Measurements from ENCODE around the gene PSD4.

The PSD4 gene

DNA sequence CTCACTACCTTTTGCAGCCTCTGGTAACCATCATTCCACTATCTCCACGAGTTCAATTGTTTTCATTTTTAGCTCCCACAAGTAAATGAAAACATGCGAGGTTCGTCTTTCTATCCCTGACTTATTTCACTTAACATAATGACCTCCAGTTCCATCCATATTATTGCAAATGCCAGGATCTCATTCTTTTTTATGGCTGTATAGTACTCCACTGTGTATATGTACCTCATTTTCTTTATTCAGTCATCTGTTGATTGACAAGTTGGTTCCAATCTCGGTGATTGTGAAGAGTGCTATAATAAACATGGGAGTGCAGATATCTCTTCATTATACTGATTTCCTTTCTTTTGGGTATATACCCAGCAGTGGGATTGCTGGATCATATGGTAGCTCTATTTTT is 29.5 kb upstream of the PSD4 start:
- DNase-seq = no peak

DNA sequence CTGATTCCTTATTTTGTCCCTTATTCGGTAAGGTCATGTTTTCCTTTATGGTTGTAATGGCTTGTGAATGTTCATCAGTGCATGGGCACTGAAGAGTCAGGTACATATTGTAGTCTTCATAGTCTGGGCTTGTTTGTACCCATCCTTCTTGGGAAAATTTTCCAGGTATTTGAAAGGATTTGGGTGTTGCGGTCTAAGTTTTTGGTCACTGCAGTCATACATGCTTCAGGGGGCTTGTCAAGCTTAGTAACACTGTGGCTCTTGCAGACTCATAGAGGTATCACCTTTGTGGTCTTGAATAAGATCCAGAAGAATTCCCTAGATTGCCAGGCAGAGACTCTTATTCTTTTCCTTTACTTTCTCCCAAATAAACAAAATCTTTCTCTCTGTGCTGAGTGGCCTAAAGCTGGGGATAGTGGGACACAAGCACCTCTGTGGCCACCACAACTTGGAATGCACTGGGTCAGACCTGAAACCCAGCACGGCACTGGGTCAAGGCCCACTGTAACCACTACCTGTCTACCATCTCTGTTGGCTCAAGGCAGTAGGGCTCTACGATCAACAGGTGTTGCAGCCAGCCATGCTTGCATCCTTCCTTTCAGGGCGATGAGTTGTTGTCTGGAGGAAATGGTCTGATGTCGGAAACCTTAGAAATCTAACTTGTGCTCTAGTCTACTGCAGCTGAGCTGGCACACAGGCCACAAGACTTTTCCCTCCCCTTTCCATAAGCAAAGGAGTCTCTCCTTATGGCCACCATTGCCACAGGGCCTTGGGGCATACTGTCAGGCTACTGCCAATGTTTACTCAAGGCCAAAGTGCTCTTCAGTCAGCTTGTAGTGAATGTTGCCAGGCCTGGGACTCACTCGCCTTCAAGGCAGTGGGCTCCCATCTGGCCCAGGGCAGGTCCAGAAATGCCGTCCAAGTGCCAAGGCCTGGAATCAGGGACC is 24.9 kb upstream of the PSD4 start:
- no peak for DNase-seq

- no peak for DNase-seq
These were observed 24.1 kb upstream of the PSD4 start for GRCh38 chr2:113149553-113150257.

DNA sequence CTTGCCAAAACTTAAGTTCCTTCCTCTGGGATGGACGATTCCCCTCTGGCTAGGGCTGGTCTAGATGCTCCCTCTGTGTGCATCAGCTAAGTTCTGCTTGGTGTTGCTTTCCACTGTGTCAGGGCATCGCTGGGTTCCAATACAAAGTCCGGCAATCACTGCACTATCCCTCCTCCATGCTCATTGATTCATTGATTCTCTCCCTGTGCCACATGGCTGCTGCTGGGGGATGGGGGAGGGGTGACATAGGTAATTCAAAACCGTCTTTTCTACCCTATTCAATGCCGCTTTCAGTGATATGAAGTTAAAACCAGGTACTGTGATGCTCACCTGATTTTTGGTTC is 23.5 kb upstream of the PSD4 start:
- DNase-seq = no peak

DNA sequence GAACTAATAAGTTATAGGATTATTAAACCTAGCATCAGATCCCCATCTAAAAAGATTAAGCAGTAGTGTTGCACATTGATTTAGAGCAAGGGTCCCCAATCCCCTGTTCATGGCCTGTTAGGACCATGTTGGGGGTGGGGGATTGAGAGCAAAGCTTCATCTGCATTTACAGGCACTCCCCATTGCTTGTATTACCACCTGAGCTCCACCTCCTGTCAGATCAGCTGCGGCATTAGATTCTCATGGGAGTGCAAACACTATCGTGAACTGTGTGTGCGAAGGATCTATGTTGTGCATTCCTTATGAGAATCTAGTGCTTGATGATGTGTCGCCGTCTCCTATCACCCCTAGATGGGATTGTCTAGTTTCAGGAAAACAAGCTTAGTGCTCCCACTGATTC is 18.4 kb upstream of the PSD4 start:
- DNase-seq = no peak

DNA sequence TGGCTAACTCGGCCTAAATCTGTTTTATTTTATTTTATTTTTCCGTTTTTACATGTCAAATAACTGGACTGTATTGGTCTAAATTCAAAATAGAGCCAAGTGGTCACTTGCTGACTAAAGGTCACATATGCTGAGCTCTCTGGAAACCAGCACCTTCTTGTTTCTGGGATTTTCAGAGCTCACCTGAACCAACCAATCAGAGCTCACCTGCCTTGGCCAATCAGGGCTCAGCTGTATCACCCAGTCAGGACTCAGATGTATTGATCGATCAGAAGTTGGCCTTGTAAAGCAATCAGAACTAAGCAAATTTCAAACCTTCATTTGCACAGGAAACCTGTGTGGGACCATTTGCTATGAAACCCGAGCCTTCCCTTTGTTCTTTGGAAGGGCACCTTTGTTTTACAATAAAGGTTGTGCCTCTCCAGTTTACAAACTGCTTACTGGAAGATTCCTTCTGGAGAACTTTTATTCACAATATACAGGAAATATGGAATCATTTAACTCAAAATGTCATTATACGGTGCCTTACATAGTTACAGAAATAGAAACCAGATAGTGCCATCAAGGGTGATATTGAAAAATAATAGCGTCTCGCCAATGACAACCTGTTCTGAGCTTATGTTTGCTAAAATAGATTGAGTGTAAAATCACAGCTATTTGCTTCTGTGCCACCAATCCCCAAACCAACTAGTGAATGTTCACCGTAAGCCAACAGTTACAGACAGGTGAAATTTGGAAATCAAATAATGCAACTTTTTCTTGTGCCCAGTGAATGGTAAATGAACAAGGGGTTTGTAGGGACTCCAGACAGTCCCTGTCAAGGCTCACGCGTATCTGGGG is 17.3 kb upstream of the PSD4 start:
- no peak for DNase-seq

GRCh38 chr2:113157118-113157896 is 16.5 kb upstream of the PSD4 start:
- DNase-seq = peak; percentile 19

DNA sequence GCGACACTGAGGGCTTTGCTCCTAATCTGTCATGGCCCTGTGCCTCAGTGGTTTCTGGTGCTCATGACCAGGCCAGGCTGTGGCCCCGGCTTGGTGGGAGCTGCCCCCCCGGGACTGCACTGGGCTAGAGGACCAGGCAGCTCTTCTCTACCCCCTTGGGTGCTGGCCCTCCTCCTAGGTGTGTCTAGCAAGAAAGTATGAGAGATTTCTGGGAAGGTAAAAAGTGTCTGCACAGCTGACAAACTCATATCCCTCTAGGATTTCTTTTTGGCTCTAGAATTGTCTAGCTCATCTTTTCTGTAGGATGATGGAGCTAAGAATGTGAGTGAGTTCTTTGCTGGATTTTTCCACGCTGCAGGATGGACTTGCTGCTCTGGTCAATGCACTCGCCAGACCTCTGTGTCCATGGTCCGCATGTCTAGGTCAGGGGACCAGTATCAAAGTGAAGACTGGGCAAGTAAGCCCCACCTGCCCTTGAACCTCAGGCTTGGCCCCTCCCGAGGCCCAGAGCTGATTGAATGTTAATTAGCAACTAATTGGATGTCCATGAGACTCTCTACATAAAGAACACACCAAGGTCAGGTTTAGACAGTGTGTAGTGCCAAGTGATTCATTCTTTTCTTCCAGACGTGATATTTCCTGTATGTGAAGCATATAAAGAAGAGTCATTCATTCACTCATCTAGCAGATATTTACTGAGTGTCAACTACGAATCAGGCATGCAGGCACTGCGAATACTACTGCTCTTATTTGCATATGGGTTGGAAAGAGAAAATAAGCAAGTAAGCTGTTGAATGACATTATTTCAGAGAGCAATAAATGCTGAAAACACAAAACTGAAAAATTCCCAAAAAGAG is 15.6 kb upstream of the PSD4 start:
- DNase-seq = peak; percentile 69

DNA sequence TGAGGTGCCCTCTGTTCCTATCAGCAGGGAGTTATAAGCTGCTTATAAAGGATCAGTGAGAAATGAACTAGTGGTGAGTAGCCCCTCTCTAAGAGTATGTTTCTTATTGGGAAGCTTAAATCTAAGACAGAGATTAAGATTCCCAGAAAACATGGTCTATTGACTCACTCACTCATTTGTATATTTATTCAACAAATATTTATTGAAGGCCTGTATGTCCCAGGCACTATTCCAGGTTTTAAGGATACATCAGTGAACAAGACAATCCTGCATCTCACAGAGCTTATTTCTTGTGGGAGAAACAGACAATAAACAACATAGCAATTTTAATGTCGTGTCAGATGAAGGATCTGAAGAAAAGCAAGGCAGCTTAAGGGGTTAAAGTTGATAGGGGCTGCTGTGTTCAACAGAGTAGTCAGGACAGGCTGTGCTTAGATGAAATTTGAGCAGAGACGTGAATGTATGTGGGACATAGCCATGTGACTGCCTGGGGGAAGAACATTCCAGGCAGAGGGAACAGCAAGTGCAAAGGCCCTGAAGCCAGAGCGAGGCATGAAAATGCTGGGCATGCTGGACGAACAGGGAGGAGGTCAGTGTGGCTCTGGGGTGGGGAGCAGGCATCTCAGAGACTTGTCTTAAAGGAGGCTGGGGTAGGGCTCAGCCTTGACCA is 14.8 kb upstream of the PSD4 start:
- peak; percentile 5 for DNase-seq

GRCh38 chr2:113160248-113160647 is 13.5 kb upstream of the PSD4 start:
- DNase-seq = no peak

DNA sequence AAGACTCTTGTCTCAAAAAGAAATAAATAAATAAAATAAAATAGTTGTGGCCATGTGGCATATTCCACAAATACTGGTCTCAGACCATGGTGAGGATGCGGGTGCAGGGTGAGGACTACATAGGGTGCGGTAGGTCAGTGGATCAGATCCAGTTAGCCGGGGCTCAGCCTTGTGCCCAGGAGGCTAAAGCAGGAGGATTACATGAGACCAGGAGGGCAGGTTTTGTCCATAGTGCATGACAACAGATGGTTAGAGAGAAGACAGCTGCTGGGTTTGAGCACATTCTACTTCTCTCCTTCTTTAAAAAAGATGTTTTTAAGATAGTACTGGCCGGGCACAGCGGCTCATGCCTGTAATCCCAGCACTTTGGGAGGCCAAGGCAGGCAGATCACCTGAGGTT is 12.8 kb upstream of the PSD4 start:
- no peak for DNase-seq

DNA sequence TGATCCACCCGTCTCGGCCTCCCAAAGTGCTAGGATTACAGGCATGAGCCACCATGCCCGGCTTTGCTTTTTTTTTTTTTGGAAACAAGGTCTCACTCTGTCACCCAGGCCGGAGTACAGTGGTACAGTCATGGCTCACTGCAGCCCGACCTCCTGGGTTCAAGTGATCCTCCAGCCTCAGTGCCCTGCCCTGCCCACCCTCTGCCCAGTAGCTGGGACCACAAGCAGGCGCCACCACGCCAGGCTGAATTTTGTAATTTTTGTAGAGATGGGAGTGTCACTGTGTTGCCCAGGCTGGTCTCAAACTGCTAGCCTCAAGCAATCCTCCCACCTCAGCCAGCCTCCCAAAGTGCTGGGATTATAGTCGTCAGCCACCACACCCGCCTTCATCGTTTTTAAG is 11.6 kb upstream of the PSD4 start:
- no peak for DNase-seq

- no peak for DNase-seq
These were observed 10.9 kb upstream of the PSD4 start for GRCh38 chr2:113162869-113163268.

DNA sequence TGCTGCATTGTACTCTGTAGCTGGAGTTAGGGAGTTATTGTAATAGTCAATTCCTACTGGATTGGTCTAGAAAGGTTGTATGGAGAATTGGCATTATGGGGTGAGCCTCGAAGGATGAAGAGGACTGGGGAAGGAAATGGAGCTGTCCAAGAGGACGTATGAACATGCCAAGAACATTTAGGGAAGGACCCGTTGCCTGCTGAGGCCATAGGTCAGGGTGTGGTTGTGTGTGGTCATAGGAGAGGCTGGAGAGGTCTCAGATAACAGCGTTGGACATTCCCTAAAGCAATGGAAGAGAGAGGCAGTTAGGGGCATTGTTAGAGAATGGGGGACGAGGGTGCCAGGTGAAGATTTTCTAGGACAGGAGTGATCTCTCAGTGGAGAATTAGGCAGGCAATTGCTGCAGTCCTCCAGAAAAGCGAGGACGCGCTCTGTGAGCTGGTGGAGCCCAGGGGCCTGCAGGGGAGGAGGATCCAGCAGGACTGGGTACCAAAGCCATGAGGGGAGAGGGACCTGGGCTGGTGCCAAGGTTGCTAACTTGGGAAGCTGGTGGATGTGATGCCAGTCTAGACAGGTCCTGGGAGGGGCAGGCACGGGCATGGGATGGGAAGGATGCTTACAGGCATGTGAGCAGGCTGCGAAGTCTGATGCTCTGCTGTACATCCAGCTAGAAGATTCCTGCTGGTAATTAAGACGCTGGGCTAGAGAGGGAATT is 9.4 kb upstream of the PSD4 start:
- DNase-seq = no peak

DNA sequence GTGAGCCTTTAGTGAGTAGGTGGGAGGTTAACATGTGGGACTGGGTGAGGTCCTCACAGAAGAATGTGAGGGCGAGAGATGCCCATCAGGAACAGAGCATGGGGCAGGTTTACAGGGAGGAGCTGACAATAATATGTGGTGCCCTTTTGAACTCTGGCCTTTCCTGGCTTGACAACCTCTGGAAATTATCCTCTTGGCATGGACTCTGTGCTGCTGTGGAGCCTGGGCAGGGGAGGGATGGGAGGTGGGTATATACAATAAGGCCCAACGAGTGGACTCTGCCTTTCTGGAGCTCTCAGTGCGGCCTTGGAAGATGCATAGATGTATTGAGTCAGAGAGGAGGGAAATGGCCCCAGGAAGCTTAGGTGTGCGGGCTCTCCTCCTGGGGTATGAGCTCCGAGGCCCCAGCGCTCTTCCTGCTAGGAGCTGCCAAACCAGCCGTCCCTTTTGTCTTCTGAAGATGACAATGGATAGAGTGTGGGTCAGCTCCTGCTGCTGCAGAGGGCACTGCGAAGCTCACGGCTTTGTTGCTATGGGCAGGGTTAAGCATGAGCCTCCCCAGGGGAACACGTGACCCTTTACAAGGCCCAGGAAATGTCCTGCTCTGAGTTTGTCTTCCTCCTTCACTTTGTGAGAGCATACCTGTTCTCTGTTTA is 8.7 kb upstream of the PSD4 start:
- no peak for DNase-seq

DNA sequence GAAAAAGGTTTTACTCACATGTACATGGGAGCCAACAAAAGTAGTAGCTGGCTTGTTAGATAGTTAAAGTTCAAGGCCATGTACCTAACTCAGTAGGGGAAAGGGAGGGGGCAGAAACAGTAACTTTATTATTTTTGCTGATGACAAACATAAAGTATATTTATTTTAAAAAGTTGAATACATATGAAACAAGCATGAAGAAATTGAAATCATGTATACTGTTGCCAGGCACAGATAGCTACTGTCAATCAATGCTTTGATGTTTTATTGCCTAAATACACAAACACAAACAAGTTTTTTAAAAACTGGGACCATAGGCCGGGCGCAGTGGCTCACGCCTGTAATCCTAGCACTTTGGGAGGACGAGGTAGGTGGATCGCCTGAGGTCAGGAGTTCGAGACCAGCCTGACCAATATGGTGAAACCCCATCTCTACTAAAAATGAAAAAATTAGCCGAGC is 7.6 kb upstream of the PSD4 start:
- DNase-seq = no peak

DNA sequence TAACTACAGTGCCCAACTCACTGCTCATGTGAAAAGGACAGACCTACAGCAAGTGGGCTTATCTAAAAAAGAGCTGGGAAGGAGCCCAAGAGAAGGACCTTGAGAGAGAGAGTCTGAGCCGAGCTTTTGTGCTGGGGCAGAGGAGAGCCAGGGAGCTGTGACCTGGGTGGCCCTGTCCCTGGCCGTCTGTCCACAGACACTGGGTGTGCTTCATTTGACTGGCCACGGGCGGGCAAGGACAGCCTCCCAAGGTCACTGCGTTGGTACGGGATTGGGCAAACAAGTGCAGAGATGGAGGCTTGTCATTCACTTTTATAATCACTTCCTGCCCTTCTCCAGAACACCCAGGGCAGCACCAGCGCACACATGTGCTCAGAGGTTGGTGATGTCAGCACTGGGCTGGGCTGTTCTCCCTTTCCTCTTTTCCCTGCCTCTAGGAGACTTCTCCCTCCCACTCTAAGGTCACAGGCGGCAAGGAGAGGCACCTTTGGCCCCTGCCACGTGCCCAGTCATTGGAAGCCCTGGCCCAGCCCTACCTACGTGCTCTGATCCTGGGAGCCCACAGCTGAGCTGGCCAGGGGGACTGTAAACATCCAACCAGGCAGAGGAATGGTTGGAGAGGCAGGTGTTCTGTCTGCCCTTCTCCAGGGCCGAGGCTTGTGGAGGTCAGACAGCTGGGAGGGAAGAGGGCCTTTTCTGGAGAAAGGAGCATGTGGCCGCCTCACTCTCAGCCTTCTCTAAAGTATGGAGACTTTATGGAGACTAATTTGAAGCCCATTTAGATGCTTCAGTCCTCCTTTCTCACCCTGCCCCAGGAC is 6.4 kb upstream of the PSD4 start:
- DNase-seq = no peak

- DNase-seq = no peak
These were observed 5.8 kb upstream of the PSD4 start for GRCh38 chr2:113167962-113168340.

- no peak for DNase-seq
These were observed 4.7 kb upstream of the PSD4 start for GRCh38 chr2:113169002-113169530.

Measured in fibroblast of upper back skin (primary cell).